AG20443 (cell line): ENCODE data around the gene TRIM54.
"Not testable (repeated sequence)": the region's sequence is repeated elsewhere in the genome, so short reads cannot be mapped to it uniquely, and the experiment has no call there.

Experiments used
- DNase-seq: peaks from one replicate; pipeline ENCODE4 v3.0.0; 2012; ENCODE audit warnings: low spot score, mixed read lengths

Gene TRIM54

GRCh38 chr2:27284996-27285395, 2.8 kb downstream of the TRIM54 start:
- DNase-seq: no peak

DNA sequence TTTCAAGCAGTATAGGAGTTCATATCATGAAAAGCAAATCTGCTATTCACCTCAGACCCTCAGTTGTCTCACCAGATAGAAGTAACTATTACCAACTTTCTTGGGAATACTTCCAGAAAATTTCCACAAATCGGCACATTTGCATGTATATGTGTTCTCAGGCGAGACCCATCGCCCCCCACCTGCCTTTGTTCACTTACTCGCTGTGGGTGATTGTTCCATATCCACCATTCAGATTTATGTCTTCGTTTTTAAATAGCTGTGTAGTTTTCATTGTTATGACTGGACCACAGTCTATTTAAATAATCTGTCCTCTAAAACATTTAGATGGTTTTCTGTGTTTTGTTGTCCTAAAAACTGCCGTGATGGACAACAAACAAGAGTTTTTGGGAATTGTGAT, 3.3 kb downstream of the TRIM54 start:
- DNase-seq: no peak

DNA sequence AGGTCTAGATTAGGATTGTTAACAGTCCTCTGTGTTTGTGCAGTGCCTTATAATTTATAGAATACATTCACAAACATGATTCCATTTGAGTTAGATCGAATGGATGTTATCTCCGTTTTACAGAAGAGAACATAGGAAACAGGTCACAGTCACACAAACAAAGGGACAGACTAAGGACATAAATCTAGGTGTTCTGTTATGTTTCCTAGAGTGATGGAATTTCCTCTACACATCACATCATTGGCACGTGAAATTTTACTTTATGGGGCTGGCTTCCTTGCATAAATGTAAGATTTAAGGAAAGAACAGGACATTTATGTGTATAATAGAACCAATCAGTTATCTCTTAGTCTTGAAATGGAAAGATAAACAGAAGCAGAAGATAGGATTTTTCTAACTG, 6.4 kb downstream of the TRIM54 start:
- no peak for DNase-seq

DNA sequence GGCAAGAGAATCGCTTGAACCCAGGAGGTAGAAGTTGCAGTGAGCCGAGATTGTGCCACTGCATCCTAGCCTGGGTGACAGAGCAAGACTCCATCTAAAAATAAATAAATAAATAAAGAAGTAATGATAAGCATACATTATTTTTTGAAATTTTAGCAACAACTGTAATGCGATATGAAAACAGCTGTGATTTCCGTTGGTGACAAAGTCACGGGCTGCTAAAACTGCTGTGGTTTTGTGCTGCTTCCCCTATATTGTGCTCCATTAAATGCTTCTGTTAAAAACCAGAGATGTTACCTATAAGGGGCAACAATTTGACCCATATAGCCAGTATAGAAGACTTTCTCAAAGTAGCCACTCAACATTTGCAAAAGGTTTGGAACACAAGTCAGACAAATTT, 8.3 kb downstream of the TRIM54 start:
- DNase-seq: no peak

DNA sequence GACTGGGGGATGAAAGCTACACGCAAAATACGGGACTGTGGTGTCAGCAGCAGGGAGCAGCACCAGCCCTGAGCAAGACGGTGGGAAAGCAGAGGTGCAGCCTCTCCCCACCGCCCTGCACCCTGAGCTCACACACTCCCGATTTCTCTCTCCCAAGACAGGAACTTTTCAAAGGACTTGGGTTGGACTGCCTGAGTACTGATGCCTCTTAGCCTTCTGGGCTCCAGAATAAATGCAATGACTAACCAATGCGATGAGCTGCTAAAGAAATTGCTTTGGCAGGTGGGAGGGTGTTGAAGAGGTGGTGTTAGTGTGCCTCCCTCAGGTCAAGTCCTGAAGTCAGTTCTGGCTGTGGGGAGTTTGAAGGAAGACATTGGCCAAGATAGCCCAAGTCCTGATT, 9.6 kb downstream of the TRIM54 start:
- no peak for DNase-seq

DNA sequence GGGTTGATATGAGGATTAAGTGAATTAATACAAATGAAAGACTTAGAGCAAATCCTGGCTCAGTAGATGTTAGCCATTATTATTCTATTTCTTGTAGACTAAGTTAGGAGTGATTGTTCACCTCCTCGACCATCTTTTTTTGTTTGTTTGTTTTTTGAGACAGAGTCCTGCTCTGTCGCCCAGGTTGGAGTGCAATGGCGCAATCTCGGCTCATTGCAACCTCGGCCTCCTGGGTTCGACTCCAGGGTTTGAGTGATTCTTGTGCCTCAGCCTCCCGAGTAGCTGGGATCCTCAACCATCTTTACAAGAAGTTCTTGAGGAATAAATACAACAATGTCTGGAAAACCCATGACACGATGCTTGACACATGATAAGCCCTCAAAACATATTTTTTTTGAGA, 12.7 kb downstream of the TRIM54 start:
- DNase-seq: no peak

DNA sequence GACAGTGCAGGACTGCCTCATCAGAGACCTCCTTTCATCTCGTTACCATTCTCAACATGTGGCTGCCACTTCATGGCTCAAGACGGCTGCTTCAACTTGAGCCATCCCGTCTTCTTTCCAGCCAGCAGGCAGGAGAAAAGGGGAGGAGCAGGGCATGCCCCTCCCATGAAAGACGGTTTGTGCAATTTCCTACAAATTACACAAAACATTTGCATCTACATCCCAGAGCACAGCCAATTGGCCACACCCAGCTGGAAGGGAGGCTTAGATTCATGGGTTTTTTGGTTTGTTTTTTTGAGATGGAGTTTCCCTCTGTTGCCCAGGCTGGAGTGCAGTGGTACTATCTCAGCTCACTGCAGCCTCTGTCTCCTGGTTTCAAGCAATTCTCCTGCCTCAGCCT, 14.3 kb downstream of the TRIM54 start:
- peak; percentile 74 for DNase-seq

DNA sequence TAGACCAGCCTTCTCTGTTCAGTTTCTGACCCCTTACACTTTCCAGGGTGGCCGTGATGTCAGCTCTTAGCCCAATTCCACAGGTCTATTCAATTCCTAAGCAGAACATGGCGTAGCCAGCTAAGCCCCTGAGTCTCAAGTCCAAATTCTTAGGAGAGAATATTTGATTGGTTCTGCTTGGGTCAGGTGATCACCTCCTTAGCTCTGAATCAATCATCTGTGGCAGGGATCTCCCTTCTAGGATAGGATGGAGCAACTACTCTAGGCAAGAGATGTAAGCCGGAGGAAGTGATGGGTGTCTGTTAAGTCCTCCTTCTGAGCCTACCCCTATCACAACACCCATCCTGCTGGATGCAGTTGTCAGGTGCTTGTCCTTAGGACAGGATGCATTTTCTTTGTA, 15.0 kb downstream of the TRIM54 start:
- no peak for DNase-seq

GRCh38 chr2:27298391-27299080, 16.3 kb downstream of the TRIM54 start:
- DNase-seq: no peak

GRCh38 chr2:27300606-27301005, 18.4 kb downstream of the TRIM54 start:
- DNase-seq: not testable (repeated sequence)

DNA sequence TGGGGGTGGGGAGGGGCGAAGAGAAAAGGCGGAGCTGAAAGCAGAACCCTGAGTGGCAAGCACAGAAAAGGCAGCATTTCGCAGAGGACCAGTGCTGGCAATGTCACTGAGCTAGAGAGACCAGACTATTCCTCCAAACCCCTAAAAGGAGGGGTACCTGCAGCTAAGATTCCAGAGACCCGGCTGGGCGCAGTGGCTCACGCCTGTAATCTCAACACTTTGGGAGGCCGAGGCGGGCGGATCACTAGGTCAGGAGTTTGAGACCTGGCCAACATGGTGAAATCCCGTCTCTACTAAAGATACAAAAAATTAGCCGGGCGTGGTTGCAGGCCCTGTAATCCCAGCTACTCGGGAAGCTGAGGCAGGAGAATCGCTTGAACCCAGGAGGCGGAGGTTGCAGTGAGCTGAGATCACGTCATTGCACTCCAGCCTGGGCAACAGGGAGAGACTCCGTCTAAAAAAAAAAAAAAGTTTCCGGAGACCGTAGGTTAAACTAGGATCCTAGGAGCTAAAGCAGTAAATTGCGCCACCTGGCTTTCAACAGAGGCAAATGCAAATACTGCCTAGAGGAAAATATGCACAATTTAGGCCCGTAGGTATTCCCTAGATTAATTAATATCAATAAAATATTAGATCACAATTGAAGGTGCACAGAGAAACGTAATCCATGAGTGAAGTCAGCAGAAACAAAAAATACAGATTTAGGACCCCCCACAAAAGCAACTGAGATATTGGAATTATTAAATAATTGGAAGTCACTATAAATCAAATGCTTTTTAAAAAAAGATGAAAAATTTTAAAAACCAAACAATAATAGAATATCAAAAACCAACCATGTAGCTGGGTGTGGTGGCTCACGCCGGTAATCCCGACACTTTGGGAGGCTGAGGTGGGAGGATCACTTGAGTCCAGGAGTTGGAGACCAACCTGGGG, 21.1 kb downstream of the TRIM54 start:
- peak; percentile 68 for DNase-seq

DNA sequence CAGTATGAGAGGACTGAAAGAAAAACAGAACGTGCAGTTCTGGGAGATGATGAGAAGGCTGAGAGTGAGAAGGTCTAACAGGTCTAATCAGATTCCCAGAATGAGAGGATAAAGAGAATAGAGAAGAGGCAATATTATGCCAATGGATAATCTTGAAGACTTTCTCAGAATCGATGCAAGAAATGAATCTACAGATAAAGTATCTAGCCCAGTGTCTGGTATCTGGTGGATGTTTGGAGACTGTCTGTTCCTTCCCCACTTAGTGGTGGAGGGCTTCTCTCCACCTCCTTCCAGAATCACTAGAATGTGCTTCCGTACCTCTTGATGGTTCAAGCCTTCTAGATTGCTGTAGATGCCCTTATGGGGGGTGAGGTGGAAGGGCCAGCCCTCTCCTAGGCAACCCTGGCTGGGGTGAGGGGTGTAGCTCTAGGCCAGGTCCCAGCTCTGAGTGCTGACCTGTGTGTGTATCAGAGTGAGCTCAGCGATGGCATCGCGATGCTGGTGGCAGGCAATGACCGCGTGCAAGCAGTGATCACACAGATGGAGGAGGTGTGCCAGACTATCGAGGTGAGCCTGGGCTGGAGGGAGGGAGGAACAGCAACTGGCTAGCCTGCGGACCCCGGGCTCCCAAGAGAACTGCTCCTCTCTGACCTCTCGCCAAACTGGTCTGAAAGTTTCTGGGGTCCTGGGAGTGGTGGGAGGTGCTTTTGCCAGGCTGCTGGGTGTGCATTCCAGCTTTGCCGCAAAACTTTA, 22.4 kb downstream of the TRIM54 start:
- DNase-seq: no peak

- DNase-seq: no peak
Measured at GRCh38 chr2:27305516-27305915, 23.3 kb downstream of the TRIM54 start.

- no peak for DNase-seq
Measured at GRCh38 chr2:27306136-27306535, 23.9 kb downstream of the TRIM54 start.

DNA sequence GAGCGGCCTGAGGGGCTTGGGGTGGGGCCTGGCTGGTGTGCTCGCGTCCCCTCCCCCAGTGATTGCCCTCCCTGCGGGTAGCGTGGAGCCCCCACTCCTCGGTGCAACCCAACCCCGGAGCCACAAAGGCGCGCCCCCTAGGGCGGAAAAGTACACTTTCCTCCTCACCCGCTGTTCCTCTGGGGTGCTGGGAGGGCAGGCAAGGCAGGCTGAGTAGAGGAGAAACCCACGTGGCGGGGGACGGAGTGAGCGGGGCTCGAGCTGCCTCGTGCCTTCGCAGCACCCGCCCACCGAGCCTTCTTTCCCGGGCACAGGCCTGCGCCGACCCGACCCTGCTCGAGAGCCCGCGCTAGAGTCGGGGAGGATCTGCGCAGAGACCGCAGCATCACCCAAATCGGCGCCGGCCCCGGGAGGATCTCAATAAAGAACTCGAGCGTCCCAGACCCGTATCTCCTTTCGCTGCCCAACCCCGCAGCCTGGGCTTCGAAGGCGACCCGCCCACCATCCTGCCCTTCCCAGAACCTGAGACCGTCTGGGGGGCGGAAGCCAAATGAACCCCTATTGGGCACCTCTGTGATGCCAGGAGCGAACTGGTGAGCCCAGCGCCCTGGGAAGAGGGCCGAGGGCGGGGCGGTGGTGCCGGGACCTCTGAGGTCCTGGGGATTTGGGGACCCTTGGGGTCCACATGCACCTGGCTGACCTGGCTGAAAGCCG, 24.5 kb downstream of the TRIM54 start:
- DNase-seq: no peak

GRCh38 chr2:27307287-27307544, 25.0 kb downstream of the TRIM54 start:
- no peak for DNase-seq

DNA sequence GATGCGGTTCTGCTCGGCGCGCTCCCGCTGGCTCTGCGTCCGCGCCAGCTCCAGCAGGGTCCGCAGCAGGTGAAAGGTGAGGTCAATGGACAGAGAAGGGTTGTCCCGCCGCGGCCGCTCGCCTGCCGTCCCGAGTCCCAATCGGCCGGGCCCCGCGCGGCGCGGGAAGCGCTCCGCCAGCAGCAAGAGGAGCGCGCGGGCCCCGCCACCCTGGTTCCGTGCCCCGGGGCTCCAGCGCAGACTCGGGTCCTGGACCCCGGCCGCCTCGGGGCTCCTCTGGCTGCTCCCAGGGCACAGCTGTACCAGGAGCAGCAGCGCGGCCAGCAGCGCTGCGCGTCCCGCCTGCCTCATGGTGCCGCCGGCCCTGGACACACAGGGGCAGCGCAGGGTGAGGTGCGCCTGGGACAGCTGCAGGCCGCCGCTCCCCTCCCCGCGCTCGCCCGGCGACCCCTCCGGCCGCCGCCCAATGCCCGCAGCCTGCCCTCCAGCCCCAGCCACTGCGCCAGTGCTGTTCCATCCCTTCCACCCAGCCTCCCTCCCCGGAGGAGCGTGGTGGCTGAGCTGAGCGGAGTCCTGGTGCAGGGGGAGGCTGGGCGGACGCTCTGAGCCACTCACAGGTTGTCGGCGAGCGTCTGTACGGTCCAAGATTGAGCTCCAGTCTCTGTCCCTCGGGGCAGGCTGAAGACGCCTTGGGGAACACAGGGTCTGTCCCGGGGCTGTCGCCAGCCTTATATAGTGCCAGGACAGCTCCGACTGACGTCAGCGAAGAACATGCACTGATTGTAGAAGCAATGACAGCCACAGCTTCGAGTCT, 25.5 kb downstream of the TRIM54 start:
- DNase-seq: peak; percentile 24

- peak; percentile 67 for DNase-seq
Measured at GRCh38 chr2:27308359-27308881, 26.2 kb downstream of the TRIM54 start, which contains the start of gene UCN. Gene UCN (minus strand): TSS chr2:27308445. CDS start chr2:27307895, 550 bp downstream.

GRCh38 chr2:27309651-27310050, 27.4 kb downstream of the TRIM54 start:
- DNase-seq: no peak

DNA sequence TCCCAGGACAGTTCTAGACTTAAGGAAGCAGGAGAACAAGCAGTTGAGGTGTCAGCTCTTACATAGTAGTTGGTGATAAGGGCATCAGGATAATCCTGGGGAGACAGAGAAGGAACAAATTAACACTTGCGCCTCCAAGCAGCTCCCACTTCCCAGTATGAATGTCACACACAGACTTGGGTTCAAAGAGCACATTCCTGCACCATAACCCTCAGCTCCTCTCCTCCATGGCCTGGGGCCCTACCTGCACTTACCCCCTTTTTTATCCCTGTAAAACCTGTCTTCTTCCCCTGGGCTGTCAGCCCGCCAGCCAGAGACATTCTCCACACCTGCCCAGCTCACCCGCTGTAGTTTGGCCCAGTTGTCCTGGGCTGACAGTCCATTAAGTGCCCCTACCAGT, 29.9 kb downstream of the TRIM54 start:
- DNase-seq: no peak
